WTC11 (cell line): ENCODE data around the gene WWOX.

Experiments
- AFF4 ChIP-seq: sonication (generic); formaldehyde crosslinking; IDR thresholded peaks from 2 replicates; pipeline ENCODE4 v1.8.1; 2023; ENCODE audit warnings: mild to moderate bottlenecking, missing genetic modification reagents, borderline replicate concordance
- CBFB ChIP-seq: sonication (generic); formaldehyde crosslinking; IDR thresholded peaks from 2 replicates; pipeline ENCODE4 v1.8.1; 2022; ENCODE audit warnings: mild to moderate bottlenecking, low read depth, missing genetic modification reagents
- CTCF ChIP-seq: fragments of 200-600 bp; IDR thresholded peaks from 2 replicates; pipeline ENCODE4 v1.8.0; 2022; ENCODE audit warnings: antibody characterized with exemption
- JUN ChIP-seq: sonication (generic); formaldehyde crosslinking; IDR thresholded peaks from 2 replicates; pipeline ENCODE4 v1.8.0; 2023; ENCODE audit warnings: mild to moderate bottlenecking, missing genetic modification reagents
- MXD4 ChIP-seq: fragments of 250-450 bp; sonication (Bioruptor Pico); IDR thresholded peaks from 2 replicates; pipeline ENCODE4 v1.8.0; 2021; ENCODE audit warnings: mild to moderate bottlenecking, moderate library complexity, borderline replicate concordance
- PRDM15 ChIP-seq: sonication (generic); formaldehyde crosslinking; IDR thresholded peaks from 2 replicates; pipeline ENCODE4 v1.8.0; 2022; ENCODE audit warnings: missing genetic modification reagents
- TEAD4 ChIP-seq: sonication (generic); formaldehyde crosslinking; IDR thresholded peaks from 2 replicates; pipeline ENCODE4 v1.8.0; 2022; ENCODE audit warnings: mild to moderate bottlenecking, missing genetic modification reagents
- USF2 ChIP-seq: sonication (generic); formaldehyde crosslinking; IDR thresholded peaks from 2 replicates; pipeline ENCODE4 v1.8.1; 2023; ENCODE audit warnings: mild to moderate bottlenecking, missing genetic modification reagents, moderate library complexity

- TF ChIP-seq CTCF, result no peak
- TF ChIP-seq PRDM15 (CRISPR knock-in tag), result no peak
- no peak for TF ChIP-seq AFF4 (CRISPR knock-in tag)
- TF ChIP-seq MXD4 (CRISPR knock-in tag), result no peak
- no peak for TF ChIP-seq CBFB
- no peak for TF ChIP-seq TEAD4 (CRISPR knock-in tag)
- TF ChIP-seq USF2 (CRISPR knock-in tag), result no peak
- TF ChIP-seq JUN (CRISPR knock-in tag), result no peak
These were observed 265.9 kb downstream of the WWOX start for GRCh38 chr16:78365366-78365765.
